HG03103 (cell line): ENCODE data around the gene GABBR2.

ENCODE experiments used
- ATAC-seq: cut with Tn5 transposase; IDR thresholded peaks from one replicate; pipeline ENCODE4 v1.9.1; 2021; ENCODE audit warnings: low read depth; ENCODE audit not compliant: unreplicated experiment

GABBR2 gene

DNA sequence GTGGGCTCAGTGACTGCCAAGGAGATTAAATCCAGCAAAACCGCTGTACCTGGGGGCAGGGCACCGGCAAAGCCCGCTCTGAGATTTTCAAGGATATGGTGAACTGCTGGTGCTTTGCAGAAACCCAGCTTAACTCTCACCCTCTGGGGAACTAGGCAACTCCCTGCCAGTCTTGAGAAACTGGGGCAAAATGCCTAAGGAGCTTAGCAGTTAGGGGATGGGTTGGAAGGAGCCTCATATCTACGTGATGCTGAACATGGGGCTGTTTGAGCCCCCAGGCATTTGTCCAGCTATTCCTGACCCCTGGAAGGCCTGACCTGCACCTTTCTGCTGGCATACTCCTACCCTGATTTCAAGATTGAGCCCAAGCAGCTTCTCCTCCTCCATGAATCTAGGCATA, 344.6 kb downstream of the GABBR2 start:
- no peak for ATAC-seq

DNA sequence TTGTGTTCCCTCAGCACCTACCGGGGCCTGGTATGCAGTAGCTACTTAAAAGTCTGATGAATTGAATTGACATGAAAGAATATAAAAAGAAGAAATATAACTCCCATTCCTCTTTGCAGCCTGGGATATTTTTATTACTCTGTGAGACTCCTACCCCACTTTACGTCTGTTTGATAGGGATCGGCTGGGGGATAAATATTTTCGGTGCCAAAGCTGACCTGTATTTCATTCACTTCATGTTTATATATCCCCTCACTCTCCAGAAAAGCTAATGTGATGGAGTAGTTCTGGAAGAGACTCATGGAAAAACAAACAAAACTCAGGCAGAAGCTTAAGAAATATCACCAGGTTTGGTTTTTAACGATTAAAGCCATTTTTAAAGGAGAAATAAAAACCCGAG, 345.1 kb downstream of the GABBR2 start:
- ATAC-seq: no peak

DNA sequence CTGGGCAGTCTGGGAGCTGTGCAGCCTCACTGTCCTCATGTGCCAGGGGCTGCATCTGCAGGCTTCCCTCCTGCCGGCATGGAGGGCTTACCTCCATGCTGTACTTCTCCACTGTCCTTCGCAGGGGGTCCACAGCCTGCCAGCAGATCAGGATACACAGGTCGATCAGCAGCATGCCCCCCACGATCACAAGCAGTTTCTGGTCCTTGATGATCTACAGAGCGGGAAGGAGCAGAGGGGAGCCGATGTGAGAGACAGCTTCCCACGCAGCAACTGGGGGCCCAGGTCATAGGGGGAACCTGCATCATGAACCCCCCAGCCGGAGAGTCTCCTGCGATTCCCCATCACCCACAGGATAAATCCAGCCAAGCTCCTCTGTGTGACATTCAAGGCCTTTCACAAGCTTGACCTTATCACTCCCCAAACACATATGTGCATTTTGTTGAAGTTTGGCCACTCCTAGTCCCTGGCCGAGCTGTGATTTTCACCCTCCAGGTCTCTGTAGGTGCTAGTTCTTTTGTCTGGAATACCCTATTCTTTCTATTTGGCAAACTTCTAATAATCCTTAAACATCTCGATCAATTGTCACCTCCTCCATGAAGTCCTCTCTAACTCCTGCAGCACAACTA, 346.0 kb downstream of the GABBR2 start:
- ATAC-seq: no peak

DNA sequence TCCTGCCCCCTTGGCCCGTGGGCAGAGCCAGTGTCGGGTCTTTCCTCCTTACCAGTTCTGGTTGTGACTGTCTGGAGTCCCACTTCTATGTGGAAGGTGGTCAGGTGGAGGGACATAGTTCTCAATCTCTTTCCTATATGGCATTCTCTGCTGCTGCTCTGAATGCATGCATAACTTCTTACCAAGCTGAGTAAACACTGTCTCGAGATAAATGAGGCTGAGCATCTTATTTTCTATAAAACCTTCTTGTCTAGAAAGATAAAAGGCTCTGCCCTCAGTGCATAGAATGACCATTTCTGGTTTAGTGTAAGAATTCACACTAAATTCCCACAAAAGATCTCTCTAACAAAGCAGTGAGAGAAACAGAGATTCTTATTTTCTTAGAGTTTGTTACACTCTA, 347.1 kb downstream of the GABBR2 start:
- ATAC-seq: no peak

DNA sequence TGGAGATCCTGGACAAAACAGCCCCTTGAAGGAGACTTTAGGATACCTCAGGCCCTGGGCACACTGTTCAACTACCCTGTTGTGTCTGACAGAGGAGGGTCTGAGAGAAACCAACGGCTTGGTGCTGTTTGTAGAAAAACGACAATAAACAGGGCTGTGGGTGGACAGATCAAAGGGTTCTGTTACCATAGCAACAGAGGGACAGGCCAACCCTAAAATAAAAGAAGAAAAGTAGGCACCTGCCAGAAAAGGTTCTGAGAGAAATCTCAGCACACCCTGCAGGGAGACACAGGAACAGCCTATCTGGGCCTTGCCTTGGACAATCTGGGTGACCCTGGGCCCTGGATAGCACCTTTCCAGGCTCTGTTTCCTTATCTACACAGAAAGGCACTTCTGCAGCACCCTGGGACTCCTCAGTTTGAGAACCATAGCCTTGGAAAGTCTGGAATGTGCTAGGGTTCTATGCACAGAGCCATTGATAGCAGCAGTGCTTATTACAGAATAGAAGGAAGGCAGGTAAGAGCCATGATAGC, 348.5 kb downstream of the GABBR2 start:
- no peak for ATAC-seq

GRCh38 chr9:98359569-98359968, 349.2 kb downstream of the GABBR2 start:
- ATAC-seq: no peak

DNA sequence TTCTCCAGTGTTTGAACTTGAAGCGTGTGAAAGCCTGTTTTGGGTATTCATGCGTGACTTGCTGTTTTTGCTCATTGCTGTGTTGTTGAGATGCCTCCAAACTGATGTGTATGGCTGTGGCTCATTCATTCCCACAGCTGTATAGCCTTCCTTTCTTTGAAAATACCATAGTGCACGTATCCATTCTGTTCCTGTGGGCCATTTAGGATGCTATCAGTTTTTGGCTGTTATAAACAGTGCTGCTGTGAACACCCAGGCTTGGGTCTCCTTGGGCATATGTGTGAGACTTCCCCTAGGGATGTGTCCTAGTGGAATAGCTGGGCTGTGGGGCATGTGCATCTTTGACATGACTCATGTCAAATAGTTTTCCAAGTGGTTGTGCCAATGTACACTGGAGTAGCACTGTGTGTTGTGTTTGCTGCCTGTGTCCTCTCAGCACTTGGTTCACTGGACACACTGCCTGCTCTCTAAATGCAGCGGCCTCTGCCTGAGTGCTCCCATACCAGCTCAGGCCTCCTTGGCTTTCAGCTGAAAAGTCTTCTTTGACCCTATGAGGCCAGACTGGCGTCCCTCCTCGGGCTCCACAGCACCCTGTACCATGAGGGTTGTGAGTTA, 350.7 kb downstream of the GABBR2 start:
- no peak for ATAC-seq

DNA sequence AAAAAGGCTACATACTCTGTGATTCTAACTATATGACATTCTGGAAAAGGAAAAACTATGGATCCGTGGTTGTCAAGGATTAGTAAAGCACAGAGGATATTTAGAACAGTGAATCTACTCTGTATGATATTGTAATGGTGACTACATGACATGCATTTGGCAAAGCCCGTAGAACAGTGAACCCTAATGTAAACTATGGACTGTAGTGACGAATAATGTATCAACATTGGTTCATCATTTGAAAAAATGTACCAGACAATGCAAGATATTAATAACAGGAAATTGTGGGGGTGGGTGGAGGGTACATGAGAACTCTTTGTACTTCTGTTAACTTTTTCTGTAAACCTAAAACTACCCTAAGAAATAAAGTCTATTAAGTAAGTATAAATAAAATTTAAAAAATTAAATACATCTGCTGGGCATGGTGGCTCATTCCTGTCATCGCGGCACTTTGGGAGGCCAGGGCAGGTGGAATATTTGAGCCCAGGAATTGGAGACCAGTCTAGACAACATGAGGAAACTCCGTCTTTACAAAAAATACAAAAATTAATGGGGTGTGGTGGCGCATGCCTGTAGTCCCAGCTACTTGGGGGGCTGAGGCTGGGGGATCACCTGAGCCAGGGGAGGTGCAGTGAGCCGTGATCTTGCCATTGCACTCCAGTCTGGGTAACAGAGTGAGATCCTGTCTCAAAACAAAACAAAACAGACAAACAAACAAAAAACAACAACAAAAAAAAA, 351.6 kb downstream of the GABBR2 start:
- ATAC-seq: no peak

DNA sequence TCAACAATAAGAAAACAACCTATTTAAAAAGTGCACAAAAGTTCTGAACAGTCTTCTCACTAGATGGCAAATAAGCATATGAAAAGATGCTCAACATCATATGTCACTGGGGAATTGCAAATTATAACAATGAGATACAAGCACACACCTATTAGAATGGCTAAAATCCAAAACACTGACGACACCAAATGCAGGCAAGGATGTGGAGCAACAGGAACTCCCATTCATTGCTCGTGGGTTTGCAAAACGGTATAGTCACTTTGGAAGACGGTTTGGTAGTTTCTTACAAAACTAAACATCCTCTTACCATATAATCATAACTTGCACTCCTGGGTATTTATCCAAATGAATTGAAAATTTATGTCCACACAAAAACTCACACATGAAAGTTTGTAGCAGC, 352.4 kb downstream of the GABBR2 start:
- no peak for ATAC-seq

- no peak for ATAC-seq
Observed at GRCh38 chr9:98351370-98351769, 357.4 kb downstream of the GABBR2 start.

DNA sequence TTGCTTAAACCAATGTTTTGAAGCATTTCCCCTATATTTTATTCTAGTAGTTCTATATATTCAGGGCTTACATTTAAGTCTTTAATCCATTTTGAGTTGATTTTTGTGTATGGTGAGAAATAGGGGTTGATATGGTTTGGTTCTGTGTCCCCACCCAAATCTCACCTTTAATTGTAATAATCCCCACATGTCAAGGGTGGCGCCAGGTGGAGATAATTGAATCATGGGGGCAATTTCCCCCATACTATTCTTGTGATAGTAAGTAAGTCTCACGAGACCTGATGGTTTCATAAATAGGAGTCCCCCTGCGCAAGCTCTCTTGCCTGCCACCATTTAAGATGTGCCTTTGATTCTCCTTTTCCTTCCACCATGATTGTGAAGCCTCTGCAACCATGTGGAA, 361.1 kb downstream of the GABBR2 start:
- ATAC-seq: no peak

- ATAC-seq: no peak
Observed at GRCh38 chr9:98345011-98345410, 363.7 kb downstream of the GABBR2 start.

DNA sequence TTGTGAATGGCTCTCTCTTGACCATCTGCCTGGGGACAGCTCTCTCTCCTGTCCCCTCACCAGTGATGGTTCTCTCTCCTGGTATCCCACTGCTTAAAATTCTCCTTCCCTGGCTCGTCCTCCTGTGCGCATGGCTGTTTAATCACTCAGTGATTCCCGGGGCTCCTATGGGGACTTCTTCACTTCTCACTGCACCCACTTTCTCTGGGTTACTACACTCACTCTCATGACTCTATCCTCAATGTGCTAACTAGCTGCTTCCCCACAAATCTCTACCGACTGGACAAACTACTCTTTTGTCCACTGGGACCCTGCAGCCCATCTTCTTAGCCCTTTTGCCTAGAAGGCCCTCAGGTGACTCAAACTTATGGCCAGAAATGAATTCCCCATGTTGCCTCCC, 364.2 kb downstream of the GABBR2 start:
- no peak for ATAC-seq

DNA sequence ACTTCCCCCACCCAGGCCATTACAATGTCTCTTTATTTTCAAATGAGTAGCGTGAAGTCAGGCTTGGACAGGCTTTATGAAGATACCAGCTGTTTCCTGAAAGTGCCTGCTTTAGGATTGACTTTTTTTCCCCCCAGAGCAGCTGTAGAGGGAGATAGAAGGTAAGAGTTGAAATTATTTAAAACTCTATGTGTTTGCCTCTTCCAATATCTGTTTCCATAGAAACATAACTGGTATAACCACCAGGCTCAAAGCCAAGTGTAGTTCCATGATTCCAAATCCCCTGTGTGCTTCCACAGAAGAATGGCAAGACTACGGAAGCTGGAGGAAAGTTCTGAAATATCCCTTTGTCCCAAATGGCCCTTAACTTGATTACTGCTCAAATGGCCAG, 365.9 kb downstream of the GABBR2 start:
- no peak for ATAC-seq

- no peak for ATAC-seq
Observed at GRCh38 chr9:98342098-98342819, 366.5 kb downstream of the GABBR2 start.

GRCh38 chr9:98341157-98342097, 367.3 kb downstream of the GABBR2 start:
- no peak for ATAC-seq

- ATAC-seq: no peak
Observed at GRCh38 chr9:98339987-98340800, 368.5 kb downstream of the GABBR2 start.

- no peak for ATAC-seq
Observed at GRCh38 chr9:98335661-98336060, 373.1 kb downstream of the GABBR2 start.

GRCh38 chr9:98334796-98335195, 373.9 kb downstream of the GABBR2 start:
- no peak for ATAC-seq
